H1 (cell line): ENCODE results near the gene PAX5.

ENCODE experiments used
- CEBPB ChIP-seq: IDR thresholded peaks from 2 replicates; pipeline ENCODE4 v1.6.1; 2012; ENCODE audit warnings: low read depth, low read length
- CHD2 ChIP-seq: IDR thresholded peaks from 2 replicates; pipeline ENCODE4 v1.6.1; 2012; ENCODE audit warnings: low read length, improper control_type of control experiment
- CREB1 ChIP-seq: IDR thresholded peaks from 2 replicates; pipeline ENCODE4 v1.6.1; 2012; ENCODE audit warnings: inconsistent platforms
- CTCF ChIP-seq, 3 experiments: IDR thresholded peaks; 1 replicate in 2 of 3; 2 replicates in 1 of 3; pipeline versions ENCODE4 v1.5.1 to v1.6.1; 2011; ENCODE audit warnings: low read length in 3 of 3, mild to moderate bottlenecking in 3 of 3, inconsistent platforms in 2 of 3, low read depth in 1 of 3, moderate library complexity in 1 of 3; ENCODE audit not compliant: insufficient read depth in 1 of 3; ENCODE audit errors: control extremely low read depth in 1 of 3
- EZH2 ChIP-seq: fragments of 200-600 bp; sonication (generic); IDR thresholded peaks from 2 replicates; pipeline ENCODE4 v1.7.1; 2012; ENCODE audit warnings: low read depth, mild to moderate bottlenecking, moderate library complexity, low read length, inconsistent platforms; ENCODE audit not compliant: severe bottlenecking
- MAFK ChIP-seq: IDR thresholded peaks from 2 replicates; pipeline ENCODE4 v1.6.1; 2012; ENCODE audit warnings: low read depth, mild to moderate bottlenecking, improper control_type of control experiment, low read length
- POLR2A ChIP-seq, 2 experiments: IDR thresholded peaks; 1 replicate in 1 of 2; 2 replicates in 1 of 2; pipeline ENCODE4 v1.6.1; 2011; ENCODE audit warnings: low read depth in 2 of 2, low read length in 2 of 2, mild to moderate bottlenecking in 2 of 2; ENCODE audit errors: control extremely low read depth in 1 of 2
- RNF2 ChIP-seq: fragments of 200-900, 300-1000 bp; sonication (generic); IDR thresholded peaks from 2 replicates; pipeline ENCODE4 v1.7.1; 2016; ENCODE audit warnings: borderline replicate concordance, low read depth, mild to moderate bottlenecking, antibody characterized with exemption, low read length; ENCODE audit not compliant: poor library complexity, severe bottlenecking; ENCODE audit errors: missing control alignments
- SIX5 ChIP-seq: IDR thresholded peaks from 2 replicates; pipeline ENCODE4 v1.6.1; 2011; ENCODE audit warnings: mild to moderate bottlenecking, low read depth, low read length

- TF ChIP-seq MAFK: no peak
- TF ChIP-seq POLR2A (IDR thresholded peaks at IDR 0.05; ENCODE audit: control extremely low read depth in 1 of 2, low read depth in 2 of 2, low read length in 2 of 2): no peak
- TF ChIP-seq CREB1: no peak
- no peak for TF ChIP-seq CEBPB
- TF ChIP-seq CTCF (IDR thresholded peaks at IDR 0.05; ENCODE audit: control extremely low read depth in 1 of 3, insufficient read depth in 1 of 3, low read depth in 1 of 3, low read length in 3 of 3): no peak
- TF ChIP-seq SIX5: no peak
- no peak for TF ChIP-seq EZH2
- TF ChIP-seq CHD2: no peak
- TF ChIP-seq RNF2: no peak
Observed at GRCh38 chr9:37030611-37030939, 3.5 kb downstream of the PAX5 start.
